HG03575 (cell line): ENCODE data around the gene PCBP2.
"Not testable (repeated sequence)": the region's sequence is repeated elsewhere in the genome, so short reads cannot be mapped to it uniquely, and the experiment has no call there.

ENCODE experiments used
- ATAC-seq: cut with Tn5 transposase; IDR thresholded peaks from one replicate; pipeline ENCODE4 v1.9.1; 2021; ENCODE audit not compliant: unreplicated experiment, insufficient number of reproducible peaks, low FRiP score; ENCODE audit errors: extremely low read depth

PCBP2 gene

DNA sequence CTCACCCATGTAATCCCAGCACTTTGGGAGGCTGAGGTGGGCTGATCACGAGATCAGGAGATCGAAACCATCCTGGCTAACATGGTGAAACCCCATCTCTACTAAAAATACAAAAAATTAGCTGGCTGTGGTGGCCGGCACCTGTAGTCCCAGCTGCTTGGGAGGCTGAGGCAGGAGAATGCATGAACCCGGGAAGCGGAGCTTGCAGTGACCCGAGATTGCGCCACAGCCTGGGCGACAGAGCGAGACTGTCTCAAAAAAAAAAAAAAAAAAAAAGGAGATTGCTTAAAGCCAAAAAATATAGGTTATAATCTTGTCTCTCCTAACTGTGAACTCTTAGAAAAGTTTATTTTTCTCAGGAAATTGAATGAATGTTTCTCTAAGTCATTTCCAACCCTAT is 16.6 kb upstream of the PCBP2 start:
- not testable (repeated sequence) for ATAC-seq

DNA sequence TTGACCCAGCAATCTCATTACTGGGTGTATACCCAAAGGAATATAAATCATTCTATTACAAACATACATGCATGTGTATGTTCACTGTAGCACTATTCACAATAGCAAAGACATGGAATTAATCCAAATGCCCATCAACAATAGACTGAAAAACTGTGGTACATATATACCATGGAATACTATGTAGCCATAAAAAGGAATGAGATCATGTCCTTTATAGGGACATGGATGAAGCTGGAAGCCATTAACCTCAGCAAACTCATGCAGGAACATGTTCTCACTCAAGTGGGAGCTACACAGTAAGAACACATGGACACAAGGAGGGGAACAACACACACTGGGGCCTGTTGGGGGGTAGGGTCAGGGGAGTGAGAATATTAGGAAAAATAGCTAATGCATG is 12.3 kb upstream of the PCBP2 start:
- not testable (repeated sequence) for ATAC-seq

- peak; percentile 89 for ATAC-seq
These were observed 10.7 kb upstream of the PCBP2 start, which contains the start of gene PRR13 for GRCh38 chr12:53441040-53441833. TSS of gene PRR13 (plus strand) at chr12:53441734. CDS start at chr12:53442715, 981 bp downstream.

GRCh38 chr12:53443955-53444354 is 7.9 kb upstream of the PCBP2 start:
- ATAC-seq: no peak

DNA sequence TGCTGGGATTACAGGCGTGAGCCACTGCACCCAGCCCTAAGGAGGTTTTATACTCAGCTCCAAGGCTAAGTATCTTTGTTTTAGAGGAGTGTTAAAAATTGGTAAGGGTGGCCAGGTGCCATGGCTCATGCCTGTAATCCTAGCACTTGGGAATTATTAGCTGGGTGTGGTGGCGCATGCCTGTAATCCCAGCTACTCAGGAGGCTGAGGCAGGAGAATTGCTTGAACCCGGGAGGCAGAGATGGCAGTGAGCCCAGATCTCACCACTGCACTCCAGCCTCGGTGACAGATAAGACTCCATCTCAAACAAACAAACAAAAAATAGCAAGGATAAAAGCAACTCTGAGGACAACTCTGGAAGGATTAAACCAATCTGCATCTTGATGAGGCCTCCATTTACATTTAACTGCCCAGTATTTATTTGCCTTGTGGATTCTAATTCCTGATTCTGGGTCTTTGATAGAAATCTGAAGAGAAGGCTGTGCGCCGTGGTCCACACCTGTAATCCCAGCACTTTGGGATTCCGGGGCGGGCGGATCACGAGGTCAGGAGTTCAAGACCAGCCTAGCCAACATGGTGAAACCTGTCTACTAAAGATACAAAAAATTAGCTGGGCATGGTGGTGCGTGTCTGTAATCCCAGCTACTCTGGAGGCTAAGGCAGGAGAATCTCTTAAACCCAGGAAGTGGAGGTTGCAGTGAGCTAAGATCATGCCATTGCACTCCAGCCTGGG is 7.1 kb upstream of the PCBP2 start:
- ATAC-seq: not testable (repeated sequence)

GRCh38 chr12:53450936-53451335 is 966 bp upstream of the PCBP2 start:
- no peak for ATAC-seq

DNA sequence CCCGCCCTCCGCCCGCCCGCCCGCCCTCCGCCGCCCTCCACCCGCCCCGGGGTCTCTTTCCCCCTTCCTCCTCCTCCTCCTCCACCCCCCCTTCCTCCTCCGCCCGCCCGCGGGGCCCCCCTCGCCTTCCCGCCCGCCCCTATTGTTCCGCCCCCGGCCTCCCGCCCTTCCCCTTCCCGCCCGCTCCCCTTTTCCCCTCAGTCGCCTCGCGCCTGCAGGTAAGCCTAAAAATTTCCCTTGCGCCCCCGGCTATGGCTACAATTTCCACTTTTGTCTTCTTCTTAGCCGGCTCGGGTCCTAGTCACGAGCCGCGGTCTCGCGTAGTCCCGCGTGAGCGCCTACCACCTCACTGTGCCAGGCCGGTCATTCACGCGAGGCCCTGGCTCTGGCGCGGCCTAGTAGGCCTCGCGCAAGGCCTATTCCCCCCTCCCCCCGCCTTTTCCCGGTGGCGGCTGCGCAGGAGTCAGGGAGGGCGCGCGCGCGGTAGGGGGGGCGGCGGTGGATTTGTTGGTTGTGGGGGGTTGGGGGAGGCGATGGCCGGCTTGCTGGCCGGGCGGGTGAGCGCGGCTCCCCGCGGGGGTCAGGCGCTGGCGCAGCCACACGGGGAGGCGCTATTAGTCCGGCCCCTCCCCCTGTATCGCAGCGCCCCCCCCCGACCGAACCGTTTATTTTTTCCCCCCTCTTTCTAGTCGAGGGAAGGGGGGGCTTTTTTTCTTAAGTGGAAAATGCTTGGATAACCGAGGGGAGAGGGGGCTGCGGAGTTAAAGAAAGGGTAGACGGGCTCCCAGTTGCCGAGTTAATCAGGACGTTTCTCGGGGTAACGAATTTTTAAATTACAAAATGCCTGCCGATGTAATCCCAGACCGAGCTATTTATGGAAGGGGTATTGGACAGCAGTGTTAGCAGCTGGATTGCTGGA is 516 bp downstream of the PCBP2 start:
- no peak for ATAC-seq

GRCh38 chr12:53453953-53454640 is 2.2 kb downstream of the PCBP2 start:
- no peak for ATAC-seq

DNA sequence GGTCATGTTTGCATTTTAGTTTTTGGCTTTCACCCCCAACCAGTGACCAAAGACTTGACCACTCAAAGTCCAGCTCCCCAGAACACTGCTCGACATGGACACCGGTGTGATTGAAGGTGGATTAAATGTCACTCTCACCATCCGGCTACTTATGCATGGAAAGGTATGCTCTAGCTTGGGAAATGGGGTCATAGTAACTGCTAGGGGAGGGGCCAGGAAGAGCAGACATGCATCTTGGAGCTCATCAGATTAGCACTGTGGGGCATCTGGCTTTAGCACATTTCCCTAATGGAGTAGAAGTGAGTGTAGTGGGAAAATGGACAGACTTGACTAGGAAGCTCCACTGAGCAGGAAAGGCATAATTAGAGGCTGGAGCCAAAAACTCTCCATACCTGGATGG is 2.8 kb downstream of the PCBP2 start:
- ATAC-seq: no peak

GRCh38 chr12:53456654-53457366 is 4.9 kb downstream of the PCBP2 start:
- ATAC-seq: no peak

GRCh38 chr12:53459097-53459496 is 7.2 kb downstream of the PCBP2 start:
- ATAC-seq: no peak

- no peak for ATAC-seq
These were observed 9.2 kb downstream of the PCBP2 start for GRCh38 chr12:53461059-53461458.

GRCh38 chr12:53461591-53461990 is 9.7 kb downstream of the PCBP2 start:
- ATAC-seq: no peak

DNA sequence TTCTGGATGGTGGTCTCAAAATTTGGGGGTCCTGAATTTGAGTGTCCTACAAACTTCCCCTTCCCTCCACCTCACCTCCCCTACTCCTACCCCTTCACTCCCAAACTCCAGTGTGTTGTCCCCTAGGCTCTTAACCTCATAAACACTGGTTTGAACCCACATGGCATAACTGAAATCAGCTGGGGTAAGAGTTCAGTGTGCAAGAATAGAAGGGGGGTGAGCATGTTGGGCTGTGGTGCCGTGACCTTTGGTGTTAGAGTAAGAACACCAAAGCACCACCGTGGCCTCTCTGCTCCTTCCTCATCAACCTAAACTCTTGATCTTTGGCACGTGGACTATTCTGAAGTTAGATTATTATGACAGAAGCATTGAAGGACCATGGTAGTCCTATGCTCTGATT is 11.0 kb downstream of the PCBP2 start:
- no peak for ATAC-seq

- ATAC-seq: no peak
These were observed 12.1 kb downstream of the PCBP2 start for GRCh38 chr12:53463802-53464560.

GRCh38 chr12:53464685-53465418 is 12.9 kb downstream of the PCBP2 start:
- ATAC-seq: no peak

- ATAC-seq: no peak
These were observed 13.8 kb downstream of the PCBP2 start for GRCh38 chr12:53465679-53466078.
